GM23338 (cell line): ENCODE results near the gene ADCY7.

Source experiments
- CREB1 ChIP-seq: fragments of 250-450 bp; sonication (Bioruptor Pico); IDR thresholded peaks from 2 replicates; pipeline ENCODE4 v1.5.0; 2020; ENCODE audit warnings: low read depth, mild to moderate bottlenecking, moderate library complexity
- EZH2 ChIP-seq: fragments of 200-600 bp; sonication (generic); IDR thresholded peaks from one replicate; pipeline ENCODE4 v1.8.0; 2017; ENCODE audit warnings: antibody characterized with exemption, mild to moderate bottlenecking, low read depth; ENCODE audit not compliant: unreplicated experiment
- POLR2AphosphoS5 ChIP-seq: IDR thresholded peaks from 2 replicates; pipeline ENCODE4 v1.6.1; 2016; ENCODE audit warnings: antibody characterized with exemption, low read depth
- ZNF114 ChIP-seq: fragments of 250-450 bp; sonication (Bioruptor Pico); IDR thresholded peaks from 2 replicates; pipeline ENCODE4 v1.5.0; 2020; ENCODE audit warnings: mild to moderate bottlenecking, moderate library complexity
- ZNF331 ChIP-seq: fragments of 250-450 bp; sonication (Bioruptor Pico); IDR thresholded peaks from 2 replicates; pipeline ENCODE4 v1.5.0; 2020; ENCODE audit warnings: low read depth, mild to moderate bottlenecking, moderate library complexity
- ZNF462 ChIP-seq: fragments of 250-450 bp; sonication (Bioruptor Pico); IDR thresholded peaks from 2 replicates; pipeline ENCODE4 v1.5.0; 2020; ENCODE audit warnings: mild to moderate bottlenecking, moderate library complexity
- TF ChIP-seq, protein P1 (sequence below): IDR thresholded peaks from one replicate; pipeline ENCODE4 v1.6.1; 2018; ENCODE audit warnings: antibody characterized with exemption; ENCODE audit not compliant: unreplicated experiment
- TF ChIP-seq, protein P2 (sequence below), 2 experiments: fragments of 200-600 bp in 1 of 2; sonication (generic) in 1 of 2; conservative IDR thresholded peaks; 2 replicates each; pipeline versions ENCODE4 v1.5.1 to v1.6.1; 2016 to 2017; ENCODE audit warnings: antibody characterized with exemption in 2 of 2, low read depth in 2 of 2, mild to moderate bottlenecking in 2 of 2, moderate library complexity in 1 of 2

DNA sequence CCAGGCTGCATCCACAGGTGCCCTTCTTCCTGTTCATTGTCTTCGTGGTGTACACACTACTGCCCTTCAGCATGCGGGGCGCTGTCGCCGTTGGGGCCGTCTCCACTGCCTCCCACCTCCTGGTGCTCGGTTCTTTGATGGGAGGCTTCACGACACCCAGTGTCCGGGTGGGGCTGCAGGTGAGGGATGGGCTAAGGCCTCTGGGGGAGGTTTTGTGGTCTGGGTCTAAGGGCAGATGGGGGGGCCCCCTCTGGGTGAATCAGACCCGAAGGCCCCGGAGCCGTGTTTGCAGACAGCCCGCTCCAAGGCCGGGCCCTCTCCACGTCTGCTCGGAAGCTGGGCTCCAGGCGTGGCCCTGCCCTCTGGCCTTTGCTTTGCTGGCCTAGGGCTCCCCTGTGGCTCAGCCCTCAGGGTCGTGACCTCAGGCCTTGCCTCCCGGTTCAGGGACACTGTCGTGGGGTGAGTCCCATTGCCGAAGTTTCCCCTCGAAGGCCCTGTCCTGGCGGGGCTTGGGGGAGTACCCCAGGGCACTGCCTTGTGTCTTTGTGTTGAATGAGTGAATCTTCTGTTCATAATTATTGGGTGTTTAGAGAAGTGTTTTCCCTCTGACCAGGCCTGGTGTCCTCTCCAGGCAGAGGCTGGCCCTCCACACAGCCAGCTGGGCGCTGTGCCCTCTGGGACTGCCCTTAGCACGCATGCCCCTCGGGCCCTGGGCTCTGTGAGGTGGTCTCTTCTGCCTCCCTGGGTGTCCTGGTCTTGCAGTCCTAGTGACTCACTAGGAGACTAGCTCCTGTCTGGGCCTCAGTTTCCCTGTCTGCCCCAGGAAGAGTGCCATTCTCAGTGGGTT lies 25.6 kb downstream of the ADCY7 start:
- TF ChIP-seq, protein P1, sequence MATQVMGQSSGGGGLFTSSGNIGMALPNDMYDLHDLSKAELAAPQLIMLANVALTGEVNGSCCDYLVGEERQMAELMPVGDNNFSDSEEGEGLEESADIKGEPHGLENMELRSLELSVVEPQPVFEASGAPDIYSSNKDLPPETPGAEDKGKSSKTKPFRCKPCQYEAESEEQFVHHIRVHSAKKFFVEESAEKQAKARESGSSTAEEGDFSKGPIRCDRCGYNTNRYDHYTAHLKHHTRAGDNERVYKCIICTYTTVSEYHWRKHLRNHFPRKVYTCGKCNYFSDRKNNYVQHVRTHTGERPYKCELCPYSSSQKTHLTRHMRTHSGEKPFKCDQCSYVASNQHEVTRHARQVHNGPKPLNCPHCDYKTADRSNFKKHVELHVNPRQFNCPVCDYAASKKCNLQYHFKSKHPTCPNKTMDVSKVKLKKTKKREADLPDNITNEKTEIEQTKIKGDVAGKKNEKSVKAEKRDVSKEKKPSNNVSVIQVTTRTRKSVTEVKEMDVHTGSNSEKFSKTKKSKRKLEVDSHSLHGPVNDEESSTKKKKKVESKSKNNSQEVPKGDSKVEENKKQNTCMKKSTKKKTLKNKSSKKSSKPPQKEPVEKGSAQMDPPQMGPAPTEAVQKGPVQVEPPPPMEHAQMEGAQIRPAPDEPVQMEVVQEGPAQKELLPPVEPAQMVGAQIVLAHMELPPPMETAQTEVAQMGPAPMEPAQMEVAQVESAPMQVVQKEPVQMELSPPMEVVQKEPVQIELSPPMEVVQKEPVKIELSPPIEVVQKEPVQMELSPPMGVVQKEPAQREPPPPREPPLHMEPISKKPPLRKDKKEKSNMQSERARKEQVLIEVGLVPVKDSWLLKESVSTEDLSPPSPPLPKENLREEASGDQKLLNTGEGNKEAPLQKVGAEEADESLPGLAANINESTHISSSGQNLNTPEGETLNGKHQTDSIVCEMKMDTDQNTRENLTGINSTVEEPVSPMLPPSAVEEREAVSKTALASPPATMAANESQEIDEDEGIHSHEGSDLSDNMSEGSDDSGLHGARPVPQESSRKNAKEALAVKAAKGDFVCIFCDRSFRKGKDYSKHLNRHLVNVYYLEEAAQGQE: no peak
- TF ChIP-seq, protein P2, sequence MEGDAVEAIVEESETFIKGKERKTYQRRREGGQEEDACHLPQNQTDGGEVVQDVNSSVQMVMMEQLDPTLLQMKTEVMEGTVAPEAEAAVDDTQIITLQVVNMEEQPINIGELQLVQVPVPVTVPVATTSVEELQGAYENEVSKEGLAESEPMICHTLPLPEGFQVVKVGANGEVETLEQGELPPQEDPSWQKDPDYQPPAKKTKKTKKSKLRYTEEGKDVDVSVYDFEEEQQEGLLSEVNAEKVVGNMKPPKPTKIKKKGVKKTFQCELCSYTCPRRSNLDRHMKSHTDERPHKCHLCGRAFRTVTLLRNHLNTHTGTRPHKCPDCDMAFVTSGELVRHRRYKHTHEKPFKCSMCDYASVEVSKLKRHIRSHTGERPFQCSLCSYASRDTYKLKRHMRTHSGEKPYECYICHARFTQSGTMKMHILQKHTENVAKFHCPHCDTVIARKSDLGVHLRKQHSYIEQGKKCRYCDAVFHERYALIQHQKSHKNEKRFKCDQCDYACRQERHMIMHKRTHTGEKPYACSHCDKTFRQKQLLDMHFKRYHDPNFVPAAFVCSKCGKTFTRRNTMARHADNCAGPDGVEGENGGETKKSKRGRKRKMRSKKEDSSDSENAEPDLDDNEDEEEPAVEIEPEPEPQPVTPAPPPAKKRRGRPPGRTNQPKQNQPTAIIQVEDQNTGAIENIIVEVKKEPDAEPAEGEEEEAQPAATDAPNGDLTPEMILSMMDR (conservative IDR thresholded peaks at IDR 0.05; ENCODE audit: low read depth in 2 of 2): no peak
- TF ChIP-seq POLR2AphosphoS5 (no peak), EZH2 (no peak), CREB1 (no peak), ZNF331 (CRISPR knock-in tag) (no peak), ZNF462 (CRISPR knock-in tag) (no peak), ZNF114 (CRISPR knock-in tag) (no peak)
